Glomerular endothelial cell (primary cell): ENCODE data around the gene RAB33B. TPM values are rescaled to one million over a fixed set of nuclear protein-coding genes. Genes with fewer than 3 reads are reported as not detected.
"Not testable (repeated sequence)": the region's sequence is repeated elsewhere in the genome, so short reads cannot be mapped to it uniquely, and the experiment has no call there.

Experiments used
- DNase-seq: peaks from one replicate; pipeline ENCODE4 v3.0.0-alpha.2; 2011; ENCODE audit warnings: low read depth, low spot score; ENCODE audit errors: extremely low read depth
- total RNA-seq: library from RNA; depleted of rRNA; stranded (reverse); fragments of >200 nt; gene quantifications from 2 replicates; pipeline ENCODE4 v1.2.3, GENCODE V29; 2015

The RAB33B gene
- total RNA-seq, 1 donor from 2014 or later, result 23.3 TPM

DNA sequence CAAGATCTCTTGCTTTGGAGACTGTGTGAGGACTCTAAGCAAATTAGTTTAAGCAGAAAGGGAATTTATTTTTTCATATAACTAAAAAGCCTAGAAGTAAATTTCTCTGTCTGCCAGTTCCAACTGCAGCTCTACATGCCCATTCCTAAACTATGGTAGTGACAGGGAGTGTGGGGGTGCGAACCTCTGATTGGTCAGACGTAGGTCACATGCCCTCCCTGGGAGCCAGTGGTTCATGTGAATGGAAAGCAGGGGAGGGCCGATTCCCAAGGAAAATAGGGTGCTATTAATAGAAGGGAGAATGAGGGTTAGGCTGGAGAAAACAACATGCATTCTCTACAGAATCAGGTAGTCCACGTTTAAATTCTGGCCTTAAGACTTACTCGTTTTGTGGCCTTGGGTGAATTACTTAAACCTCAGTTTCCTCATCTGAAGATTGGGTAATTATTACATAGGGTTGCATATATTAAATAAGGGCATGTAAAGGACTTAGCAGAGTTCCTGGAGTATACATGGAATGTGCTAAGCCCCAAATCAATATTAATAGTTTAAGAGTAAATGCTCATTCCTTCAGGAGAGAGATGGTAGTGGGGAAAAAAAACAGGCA, 7.2 kb downstream of the RAB33B start:
- DNase-seq, result no peak

DNA sequence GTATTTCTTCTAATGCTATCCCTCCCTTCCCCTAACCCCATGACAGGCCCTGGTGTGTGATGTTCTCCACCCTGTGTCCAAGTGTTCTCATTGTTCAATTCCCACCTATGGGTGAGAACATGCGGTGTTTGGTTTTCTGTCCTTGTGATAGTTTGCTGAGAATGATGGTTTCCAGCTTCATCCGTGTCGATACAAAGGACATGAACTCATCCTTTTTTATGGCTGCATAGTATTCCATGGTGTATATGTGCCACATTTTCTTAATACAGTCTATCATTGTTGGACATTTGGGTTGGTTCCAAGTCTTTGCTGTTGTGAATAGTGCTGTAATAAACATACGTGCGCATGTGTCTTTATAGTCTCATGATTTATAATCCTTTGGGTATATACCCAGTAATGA, 10.6 kb downstream of the RAB33B start:
- not testable (repeated sequence) for DNase-seq

DNA sequence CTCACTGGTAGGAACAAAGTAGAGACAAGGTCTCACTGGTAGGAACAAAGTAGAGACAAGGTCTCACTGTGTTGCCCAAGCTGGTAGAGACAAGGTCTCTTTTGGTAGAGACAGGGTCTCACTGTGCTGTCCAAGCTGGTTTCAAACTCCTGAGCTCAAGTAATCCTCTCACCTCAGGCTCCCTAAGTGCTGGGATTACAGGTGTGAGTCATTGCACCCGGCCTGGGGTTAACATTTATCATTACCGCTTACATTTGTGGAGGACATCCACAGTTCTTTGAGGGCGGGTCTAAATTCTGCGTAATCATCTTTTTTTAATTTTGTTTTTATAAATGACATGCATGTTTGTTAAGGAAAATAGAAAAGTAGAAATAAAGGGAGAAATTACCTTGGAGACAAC, 12.0 kb downstream of the RAB33B start:
- DNase-seq, result no peak

DNA sequence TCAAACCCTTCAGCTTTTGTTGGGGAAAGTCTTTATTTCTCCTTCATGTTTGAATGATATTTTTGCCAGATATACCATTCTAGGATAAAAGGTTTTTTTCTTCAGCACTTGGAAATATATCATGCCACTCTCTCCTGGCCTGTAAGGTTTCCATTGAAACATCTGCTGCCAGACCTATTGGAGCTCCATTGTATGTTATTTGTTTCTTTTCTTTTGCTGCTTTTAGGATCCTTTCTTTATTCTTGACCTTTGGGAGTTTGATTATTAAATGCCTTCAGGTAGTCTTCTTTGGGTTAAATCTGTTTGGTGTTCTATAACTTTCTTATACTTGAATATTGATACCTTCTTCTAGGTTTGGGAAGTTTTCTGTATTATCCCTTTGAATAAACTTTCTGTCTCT, 14.8 kb downstream of the RAB33B start:
- DNase-seq, result not testable (repeated sequence)

DNA sequence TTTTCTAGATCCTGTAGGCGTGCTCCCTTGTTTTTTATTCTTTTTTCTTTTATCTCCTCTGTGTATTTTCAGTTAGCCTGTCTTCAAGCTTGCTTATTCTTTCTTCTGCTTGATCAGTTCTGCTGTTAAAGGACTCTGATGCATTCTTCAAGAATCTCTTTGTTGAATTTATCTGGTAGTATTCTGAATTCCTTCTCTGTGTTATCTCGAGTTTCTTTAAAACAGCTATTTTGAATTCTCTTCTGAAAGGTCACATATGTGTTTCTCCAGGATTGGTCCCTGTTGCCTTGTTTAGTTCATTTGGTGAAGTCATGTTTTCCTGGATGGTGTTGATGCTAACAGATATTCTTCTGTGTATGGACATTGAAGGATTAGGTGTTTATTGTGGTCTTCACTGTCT, 15.3 kb downstream of the RAB33B start:
- no peak for DNase-seq

DNA sequence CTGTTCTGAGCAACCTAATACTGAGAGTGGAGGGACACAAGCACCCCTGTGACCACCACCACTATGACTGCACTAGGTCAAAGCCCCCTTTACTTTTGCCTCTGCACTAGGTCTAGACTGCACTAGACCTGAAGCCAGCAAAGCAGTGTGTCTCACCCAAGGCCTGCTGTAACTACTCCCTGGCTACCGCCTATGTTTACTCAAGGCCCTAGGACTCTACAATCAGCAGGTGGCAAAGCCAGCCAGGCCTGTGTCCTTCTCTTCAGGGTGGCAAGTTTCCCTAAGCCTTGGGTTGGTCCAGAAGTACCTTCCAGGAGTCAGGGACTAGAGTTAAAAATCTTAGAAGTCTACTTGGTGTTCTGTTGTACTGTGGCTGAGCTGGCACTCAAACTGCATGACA, 15.9 kb downstream of the RAB33B start:
- DNase-seq, result no peak

DNA sequence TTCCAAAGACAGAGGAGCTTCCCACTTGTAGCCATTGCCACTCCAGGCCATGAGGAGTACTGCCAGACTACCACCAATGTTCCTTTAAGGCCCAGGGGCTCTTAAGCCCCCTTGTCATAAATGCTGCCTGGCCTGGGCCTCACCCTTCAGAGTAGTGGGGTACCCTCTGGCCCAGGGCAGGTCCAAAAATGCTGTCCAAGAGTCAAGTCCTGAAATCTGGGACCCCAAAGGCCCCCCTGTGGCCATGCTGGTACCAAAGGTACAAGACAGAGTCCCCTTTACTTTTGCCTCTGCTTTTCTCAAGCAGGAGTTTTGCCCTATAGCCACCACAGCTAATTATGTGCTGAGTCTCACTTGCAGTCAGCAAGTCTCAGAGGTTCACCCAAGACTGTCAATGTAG, 16.4 kb downstream of the RAB33B start:
- DNase-seq, result no peak

DNA sequence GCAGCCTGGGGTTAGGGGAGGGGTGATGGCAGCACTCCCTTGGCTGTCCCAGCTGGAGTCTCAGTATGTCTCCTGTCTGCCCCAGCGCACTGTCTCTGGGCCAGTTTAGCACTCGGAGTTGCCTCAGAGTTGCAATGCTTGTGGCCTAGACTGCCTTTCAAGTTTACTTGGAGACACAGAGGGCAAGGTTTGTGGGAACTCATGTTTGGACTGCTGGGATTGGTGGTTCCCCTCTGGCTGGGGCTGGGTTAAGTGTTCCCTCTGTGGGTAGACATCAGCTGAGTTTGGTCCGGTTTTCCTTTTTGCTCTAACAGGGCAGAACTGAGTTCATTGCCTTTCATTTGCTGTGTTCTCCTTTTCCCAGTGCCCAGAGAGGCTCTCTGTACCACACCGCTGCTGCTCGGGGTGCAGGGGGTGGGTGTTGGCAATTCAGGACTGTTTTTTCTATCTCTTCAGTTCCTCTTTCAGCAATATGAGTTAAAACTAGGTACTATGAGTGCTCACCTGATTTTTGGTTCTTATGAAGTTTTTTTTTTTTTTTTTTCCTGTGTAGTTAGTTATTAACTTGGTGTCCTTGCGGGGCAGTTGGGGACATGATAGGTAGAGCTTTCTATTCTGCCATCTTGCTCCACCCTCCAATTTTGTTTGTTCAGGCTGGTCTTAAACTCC, 17.2 kb downstream of the RAB33B start:
- DNase-seq, result no peak

DNA sequence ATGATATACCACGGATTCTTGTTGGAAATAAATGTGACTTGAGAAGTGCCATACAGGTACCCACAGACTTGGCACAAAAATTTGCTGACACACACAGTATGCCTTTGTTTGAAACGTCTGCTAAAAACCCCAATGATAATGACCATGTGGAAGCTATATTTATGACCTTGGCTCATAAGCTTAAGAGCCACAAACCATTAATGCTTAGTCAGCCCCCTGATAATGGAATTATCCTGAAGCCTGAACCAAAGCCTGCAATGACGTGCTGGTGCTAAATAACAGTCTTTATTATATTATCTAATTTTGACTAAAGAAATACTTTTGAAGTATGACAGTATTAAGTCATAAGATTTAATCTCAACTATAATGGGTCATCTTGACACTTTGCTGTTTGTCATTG, 18.9 kb downstream of the RAB33B start:
- DNase-seq, result no peak

DNA sequence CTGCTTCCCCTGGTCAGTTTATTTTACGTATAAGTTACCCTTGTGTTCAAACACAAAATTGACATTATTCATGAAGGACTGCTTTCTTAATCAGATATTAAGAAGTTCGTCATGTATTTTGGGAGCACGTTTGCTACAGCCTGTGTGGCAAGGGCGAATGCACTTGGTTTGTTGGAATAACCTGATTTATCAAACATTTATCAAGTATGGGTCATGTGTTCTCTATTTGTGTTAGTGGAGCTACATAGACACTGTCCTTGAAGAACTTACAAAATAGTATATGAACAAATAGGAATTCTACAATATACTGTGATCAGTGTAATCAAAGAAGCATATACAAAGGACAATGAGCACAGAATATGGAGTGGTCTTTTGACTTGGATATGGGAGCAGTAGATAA, 22.4 kb downstream of the RAB33B start:
- DNase-seq, result no peak

DNA sequence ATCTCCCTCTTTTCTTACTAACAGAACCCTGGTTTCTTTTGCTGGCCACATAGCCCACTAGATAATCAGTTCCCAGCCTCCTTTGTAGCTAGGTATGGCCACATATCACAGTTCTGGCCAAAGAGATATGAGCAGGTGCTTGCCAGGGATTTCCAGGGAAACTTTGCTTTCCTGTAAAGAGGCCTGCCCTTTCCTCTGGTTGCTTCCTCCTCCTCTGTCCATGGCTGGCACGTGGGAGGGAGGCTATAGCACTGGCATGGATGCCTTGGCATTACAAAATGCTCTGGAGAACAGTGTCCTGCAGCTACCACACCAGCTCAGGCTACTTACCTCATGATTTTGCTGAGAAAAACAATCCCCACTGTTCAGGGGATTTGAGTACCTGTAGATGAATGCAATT, 27.5 kb downstream of the RAB33B start:
- DNase-seq, result no peak

DNA sequence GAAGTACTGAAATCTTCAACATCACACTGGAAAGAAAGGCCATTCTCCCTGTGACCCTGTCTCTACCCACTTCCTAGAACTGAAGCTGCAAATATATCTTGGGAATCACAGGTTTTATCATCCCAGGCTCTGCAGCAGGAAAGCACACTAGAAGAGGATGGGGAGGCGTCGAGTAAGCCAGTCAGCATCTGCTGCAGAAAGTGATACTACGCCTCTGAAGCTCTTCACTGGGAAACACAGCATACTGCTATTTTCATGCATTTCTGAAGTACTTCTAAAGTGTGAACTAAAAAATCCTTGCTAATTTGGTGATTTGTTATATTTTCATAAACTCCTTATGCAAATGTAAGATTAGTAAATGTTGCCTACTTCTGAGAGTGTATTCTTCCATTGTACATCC, 29.1 kb downstream of the RAB33B start:
- no peak for DNase-seq

DNA sequence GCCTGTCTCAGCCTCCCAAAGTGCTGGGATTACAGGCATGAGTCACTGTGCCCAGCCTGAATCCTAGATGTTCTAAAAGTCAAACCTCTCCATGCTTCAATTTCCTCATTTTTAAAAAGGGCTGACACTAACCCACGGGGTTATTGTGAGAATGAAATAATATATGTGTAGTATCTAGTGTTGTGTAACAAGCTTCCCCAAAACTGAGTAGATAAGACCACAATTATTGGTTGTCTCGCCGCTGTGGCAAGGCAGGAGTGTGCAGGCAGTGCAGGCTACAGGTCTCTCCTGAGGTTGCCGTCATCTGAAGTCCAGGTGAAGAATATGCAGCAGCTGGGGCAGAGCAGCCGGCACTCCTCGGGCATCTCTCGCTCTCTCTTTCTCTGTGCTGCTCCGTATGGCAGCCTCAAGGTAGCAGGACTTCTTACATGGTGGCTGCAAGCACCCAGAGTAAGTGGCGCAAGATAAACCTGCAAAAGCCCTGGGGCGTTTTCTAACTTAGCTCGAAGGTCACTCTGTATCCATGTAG, 30.9 kb downstream of the RAB33B start:
- DNase-seq, result no peak

DNA sequence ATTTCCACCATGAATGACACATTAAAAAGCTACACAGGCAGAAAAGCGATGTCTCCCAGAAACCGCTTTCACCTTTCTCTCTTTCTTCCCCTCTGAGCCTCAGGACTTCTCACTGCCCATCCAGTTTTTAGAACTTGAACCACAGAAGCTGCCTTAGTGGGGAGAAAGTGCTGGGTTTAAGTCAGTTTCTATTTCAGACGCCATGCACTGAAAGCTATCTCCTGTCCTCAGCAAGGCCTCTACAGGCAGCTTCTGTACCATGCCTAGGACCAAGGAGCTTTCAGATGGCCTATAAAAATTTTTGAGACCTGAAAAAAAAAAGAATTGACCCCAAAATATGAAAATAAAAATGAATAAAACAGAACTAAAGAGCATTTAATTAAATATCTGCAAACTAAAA, 34.5 kb downstream of the RAB33B start:
- DNase-seq, result no peak

DNA sequence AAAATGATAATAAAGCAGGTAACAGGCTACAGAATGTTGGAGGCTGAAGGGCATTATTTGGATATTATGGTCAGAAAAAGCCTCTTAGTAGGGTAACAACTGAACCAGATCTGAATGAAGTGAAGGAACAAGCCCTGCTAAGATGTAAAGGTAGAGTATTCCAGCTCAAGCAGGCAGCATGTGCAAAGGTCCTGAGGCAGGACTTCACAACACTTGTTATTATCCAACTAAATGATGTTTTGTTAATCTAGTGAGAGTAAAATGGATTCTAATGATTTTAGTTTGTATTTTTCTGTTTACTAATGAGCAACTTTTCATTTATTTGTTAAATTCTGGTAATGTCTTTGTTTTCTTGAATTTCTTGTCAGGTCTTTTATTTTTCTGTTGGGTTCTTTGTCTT, 35.7 kb downstream of the RAB33B start:
- no peak for DNase-seq

DNA sequence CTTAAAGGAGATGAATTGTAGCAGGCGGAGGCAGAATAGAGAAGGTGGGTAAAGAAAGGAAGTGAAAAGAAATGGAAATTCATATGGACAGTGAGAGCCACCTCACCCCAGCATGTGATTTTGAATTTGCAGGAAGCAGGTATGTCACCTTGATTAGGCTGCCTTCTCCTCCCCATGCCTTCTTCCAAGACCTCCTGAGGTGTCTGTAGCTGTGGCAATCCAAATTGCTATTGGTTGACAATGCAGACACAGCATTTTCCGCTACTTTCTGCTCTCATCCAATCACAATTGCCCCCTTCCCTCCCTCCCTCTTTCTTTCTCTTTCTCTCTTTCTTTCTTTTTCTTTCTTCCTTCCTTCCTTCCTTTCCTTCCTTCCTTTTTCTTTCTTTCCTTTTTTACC, 38.5 kb downstream of the RAB33B start:
- DNase-seq, result no peak

DNA sequence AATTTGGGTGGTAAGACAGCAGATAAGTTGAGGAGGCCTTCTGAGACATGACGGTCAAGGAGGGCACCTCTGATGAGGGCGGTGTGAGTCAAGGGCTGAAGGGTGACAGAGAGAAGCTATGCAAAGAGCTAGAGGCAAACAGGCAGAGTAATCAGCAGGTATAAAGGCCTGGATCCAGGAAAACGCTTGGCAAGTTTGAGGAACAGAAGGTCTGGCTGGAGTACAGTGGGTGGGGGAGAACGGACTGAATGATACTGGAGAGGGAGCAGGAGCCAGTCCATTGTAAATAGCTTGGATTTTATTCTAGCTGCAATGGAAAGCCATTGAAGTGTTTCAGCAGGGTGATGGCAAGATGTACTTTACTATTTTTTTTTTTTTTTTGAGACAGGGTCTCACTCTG, 39.3 kb downstream of the RAB33B start:
- no peak for DNase-seq

DNA sequence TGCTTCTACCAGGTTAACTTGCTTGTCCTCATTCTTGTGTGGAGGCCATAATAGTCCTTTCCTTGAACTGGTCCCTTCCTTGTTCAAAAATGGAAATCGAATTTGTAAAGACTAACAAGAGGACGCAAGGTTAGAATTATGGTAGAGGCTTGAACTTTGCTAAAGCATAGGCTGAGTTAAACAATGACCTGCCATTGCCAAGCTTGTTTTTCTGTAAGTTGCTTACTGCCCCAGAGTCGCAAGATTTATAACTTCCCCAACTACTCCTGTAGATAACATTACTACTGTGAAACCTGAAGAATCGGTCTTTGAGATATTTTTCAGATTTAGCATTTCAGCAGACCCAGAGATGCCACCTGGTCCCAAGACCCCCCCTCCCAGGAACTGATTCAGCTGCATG, 45.3 kb downstream of the RAB33B start:
- no peak for DNase-seq

DNA sequence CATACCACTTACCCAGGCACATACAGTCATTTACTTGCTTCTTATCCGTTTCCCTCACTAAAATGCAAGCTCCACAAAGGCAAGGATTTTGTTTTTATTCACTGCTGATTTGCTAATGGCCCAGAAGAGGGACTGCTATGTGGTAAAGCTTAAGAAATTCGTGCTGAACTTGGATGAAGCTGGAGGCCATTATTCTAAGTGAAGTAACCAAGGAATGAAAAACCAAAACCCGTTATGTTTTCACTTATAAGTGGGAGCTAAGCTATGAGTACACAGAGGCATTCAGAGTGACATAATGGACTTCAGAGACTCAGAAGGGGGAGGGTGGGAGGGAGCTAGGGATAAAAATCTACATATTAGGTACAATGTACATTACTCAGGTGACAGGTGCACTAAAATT, 47.2 kb downstream of the RAB33B start:
- DNase-seq, result no peak

DNA sequence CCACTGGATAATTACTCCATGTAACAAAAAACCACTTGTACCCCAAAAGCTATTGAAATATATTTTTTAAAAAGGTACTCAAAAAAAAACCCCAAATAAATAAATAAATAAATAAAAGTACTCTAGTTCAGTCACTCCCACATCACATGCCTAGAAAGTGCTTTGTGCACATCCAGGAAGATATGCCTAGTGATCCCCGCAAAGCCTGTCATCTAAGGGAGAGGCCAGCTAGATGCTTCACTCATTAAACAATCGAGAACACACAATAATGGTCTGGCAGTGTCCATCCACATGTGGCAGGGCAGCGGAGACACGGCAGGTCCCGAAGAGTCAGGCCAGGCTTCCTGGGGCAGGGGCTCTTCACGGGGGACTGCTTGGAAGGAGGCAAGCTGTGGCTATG, 47.6 kb downstream of the RAB33B start:
- no peak for DNase-seq

DNA sequence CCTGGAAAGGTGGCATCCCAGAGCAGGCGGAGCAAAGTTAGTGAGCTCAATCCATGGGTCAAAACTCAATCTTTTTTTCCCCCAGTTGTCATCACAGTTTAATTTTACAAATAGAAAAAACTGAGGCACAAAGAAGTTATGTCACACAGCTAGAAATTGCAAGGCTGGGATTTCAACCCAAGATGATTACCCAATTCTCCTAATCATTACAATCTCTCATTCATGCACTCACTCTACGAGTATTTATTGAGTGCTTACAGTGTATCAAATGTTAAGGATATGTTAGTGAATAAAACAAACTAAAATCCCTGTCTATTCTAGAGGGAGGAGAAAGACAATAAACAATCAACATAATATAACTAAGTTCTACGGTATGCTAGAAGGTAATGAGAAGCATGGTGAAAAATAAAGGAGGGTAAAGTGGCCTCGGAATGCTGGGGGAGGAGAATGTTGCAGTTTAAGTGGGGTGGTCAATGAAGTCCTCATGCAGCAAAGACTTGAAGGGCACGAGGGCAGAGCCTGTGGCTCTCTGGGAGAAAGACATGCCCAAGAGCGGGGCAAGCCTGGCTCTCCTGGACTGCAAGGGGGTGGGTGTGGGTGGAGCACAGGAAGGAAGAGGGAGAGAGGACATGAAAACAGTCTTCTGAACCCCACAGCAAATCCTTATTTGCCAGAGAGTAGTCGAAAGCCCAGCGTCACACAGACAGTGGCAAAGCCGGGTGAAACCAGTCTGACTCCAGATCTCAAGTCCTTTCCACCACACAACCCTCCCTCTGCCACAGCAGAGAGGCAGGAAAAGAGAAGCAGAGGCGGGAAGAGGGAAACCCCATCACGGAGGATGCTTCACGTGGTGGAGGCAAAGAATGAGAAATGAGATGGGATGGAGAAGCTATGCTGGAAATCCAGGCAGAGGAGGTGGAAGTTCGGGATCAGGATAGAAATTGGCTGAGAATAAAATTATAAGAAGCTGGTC, 48.3 kb downstream of the RAB33B start:
- DNase-seq, result no peak
